ENCODE results near the gene ZNF124.

The ZNF124 gene

DNA sequence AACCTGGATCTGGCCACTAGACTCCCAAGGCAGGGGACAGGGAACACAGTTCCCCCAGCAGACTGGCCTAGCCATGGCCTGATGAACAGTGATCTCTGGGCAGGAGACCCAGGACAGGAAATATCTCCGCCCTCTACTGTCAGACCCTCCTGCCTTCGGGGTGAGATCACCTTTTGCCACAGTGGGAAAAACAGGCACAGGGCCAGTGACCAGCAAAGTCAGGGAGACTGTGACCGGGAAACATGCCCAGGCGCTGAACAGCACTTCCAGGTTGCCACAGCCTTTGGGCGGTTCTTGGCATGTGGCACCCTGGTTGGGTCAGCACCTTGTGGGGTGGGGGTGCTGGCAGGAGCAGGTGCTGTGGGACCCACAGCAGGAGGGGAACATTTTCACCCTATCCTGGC, 58.7 kb downstream of the ZNF124 start:
- TF ChIP-seq TEAD4 (IDR thresholded peaks at IDR 0.05), result peak; percentile 28; the same call in 1 of the 2 replicates
- TF ChIP-seq FOXM1 (IDR thresholded peaks at IDR 0.05; ENCODE audit: borderline replicate concordance, low read depth), result no peak
- no peak for TF ChIP-seq TCF12 (IDR thresholded peaks at IDR 0.05; ENCODE audit: low read depth)
- TF ChIP-seq, protein P1, sequence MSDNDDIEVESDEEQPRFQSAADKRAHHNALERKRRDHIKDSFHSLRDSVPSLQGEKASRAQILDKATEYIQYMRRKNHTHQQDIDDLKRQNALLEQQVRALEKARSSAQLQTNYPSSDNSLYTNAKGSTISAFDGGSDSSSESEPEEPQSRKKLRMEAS (IDR thresholded peaks at IDR 0.05), result 0 out of 2 replicates have a peak, but pooled peaks have one; percentile 33
- no peak for TF ChIP-seq CREB1 (IDR thresholded peaks at IDR 0.05; ENCODE audit: low read depth)
- no peak for TF ChIP-seq RAD21 (IDR thresholded peaks at IDR 0.05; ENCODE audit: low read depth)
- TF ChIP-seq TAF1 (IDR thresholded peaks at IDR 0.05; ENCODE audit: low read depth), result no peak
- peak; percentile 83 for TF ChIP-seq NFIC (IDR thresholded peaks at IDR 0.05)
- TF ChIP-seq, protein P2, sequence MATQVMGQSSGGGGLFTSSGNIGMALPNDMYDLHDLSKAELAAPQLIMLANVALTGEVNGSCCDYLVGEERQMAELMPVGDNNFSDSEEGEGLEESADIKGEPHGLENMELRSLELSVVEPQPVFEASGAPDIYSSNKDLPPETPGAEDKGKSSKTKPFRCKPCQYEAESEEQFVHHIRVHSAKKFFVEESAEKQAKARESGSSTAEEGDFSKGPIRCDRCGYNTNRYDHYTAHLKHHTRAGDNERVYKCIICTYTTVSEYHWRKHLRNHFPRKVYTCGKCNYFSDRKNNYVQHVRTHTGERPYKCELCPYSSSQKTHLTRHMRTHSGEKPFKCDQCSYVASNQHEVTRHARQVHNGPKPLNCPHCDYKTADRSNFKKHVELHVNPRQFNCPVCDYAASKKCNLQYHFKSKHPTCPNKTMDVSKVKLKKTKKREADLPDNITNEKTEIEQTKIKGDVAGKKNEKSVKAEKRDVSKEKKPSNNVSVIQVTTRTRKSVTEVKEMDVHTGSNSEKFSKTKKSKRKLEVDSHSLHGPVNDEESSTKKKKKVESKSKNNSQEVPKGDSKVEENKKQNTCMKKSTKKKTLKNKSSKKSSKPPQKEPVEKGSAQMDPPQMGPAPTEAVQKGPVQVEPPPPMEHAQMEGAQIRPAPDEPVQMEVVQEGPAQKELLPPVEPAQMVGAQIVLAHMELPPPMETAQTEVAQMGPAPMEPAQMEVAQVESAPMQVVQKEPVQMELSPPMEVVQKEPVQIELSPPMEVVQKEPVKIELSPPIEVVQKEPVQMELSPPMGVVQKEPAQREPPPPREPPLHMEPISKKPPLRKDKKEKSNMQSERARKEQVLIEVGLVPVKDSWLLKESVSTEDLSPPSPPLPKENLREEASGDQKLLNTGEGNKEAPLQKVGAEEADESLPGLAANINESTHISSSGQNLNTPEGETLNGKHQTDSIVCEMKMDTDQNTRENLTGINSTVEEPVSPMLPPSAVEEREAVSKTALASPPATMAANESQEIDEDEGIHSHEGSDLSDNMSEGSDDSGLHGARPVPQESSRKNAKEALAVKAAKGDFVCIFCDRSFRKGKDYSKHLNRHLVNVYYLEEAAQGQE (IDR thresholded peaks at IDR 0.05; ENCODE audit: low read depth), result no peak
- TF ChIP-seq USF1 (IDR thresholded peaks at IDR 0.05), result no peak
- no peak for TF ChIP-seq YY1 (IDR thresholded peaks at IDR 0.05; ENCODE audit: low read depth)
- no peak for TF ChIP-seq CEBPB (IDR thresholded peaks at IDR 0.05)
- no peak for TF ChIP-seq EGR1 (IDR thresholded peaks at IDR 0.05)
- no peak; the same call in 1 of the 2 replicates for TF ChIP-seq EP300 (IDR thresholded peaks at IDR 0.05; ENCODE audit: borderline replicate concordance)
- peak; percentile 66; the same call in 1 of the 2 replicates for TF ChIP-seq ZBTB7A (IDR thresholded peaks at IDR 0.05; ENCODE audit: low read depth)

DNA sequence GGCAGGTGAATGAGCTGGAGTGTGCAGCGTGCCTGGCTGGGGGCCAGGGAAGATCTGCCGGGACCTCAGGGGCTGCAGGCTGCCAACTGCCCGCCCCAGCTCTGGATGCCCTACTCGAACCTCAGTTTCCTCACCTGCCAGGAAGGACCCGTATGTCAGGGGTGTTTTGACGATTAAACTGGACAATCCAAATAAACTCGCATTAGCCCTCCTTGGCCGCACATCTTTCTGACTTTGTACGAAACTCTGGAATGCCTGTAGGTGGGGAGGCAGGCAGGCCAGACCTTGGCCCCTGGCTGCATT, 59.4 kb downstream of the ZNF124 start:
- peak; percentile 78 for TF ChIP-seq NFIC (IDR thresholded peaks at IDR 0.05)
- 0 out of 2 replicates have a peak, but pooled peaks have one; percentile 11 for TF ChIP-seq TCF12 (IDR thresholded peaks at IDR 0.05; ENCODE audit: low read depth)
- TF ChIP-seq, protein P1 (IDR thresholded peaks at IDR 0.05), result no peak
- TF ChIP-seq EGR1 (IDR thresholded peaks at IDR 0.05), result no peak
- TF ChIP-seq, protein P2 (IDR thresholded peaks at IDR 0.05; ENCODE audit: low read depth), result 0 out of 2 replicates have a peak, but pooled peaks have one; percentile 26

DNA sequence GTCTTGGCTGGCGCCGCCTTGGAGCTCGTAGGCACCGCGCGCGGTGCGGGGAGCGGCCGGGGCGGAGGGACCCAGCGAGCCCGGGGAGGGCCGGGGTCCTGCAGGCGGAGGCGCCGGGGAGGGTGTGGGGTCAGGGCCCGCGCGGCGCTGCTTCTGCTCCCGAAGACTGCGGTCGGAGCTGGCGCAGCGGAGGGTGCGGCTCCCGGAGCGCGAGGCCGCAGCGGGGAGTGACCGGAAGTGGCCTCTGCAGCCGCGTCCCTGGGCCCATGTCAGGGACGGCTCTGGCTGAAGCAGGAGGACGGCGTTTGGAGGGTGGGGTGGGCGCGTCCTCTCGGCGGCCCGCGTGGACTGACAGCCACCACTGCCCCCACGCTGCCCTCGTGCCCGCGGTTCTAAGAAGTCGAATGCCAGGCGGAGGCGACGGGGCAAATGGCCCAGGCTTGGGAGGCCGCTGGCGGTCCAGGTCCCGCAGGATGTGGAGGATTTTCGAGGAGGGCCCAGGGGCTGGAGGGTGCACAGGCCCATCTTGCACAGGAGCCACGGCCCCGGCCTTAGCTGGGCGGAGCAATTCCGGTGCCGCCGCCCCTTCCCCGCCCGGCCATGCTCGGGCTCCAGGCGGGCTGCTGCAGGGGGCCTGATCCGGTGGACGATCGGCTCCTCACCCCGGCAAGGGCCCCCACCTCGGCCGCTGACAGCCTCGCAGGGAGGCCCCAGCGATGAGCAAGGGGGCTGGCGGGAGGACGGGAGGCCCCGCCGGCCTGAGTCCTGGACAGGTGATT, 59.9 kb downstream of the ZNF124 start:
- TF ChIP-seq YY1 (IDR thresholded peaks at IDR 0.05; ENCODE audit: low read depth), result peak; percentile 50; the same call in 1 of the 2 replicates
- no peak; the same call in 1 of the 2 replicates for TF ChIP-seq RAD21 (IDR thresholded peaks at IDR 0.05; ENCODE audit: low read depth)
- TF ChIP-seq EGR1 (IDR thresholded peaks at IDR 0.05), result no peak
- TF ChIP-seq ZBTB7A (IDR thresholded peaks at IDR 0.05; ENCODE audit: low read depth), result peak; percentile 66; the same call in 1 of the 2 replicates
- peak; percentile 11; the same call in 1 of the 2 replicates for TF ChIP-seq NFIC (IDR thresholded peaks at IDR 0.05)
- TF ChIP-seq EP300 (IDR thresholded peaks at IDR 0.05; ENCODE audit: borderline replicate concordance), result no peak; the same call in 1 of the 2 replicates
- TF ChIP-seq, protein P1 (IDR thresholded peaks at IDR 0.05), result peak; percentile 80
- TF ChIP-seq TEAD4 (IDR thresholded peaks at IDR 0.05), result no peak
- TF ChIP-seq TAF1 (IDR thresholded peaks at IDR 0.05; ENCODE audit: low read depth), result peak; percentile 61
- TF ChIP-seq, protein P2 (IDR thresholded peaks at IDR 0.05; ENCODE audit: low read depth), result no peak; the same call in 1 of the 2 replicates
- 0 out of 2 replicates have a peak, but pooled peaks have one; percentile 5 for TF ChIP-seq USF1 (IDR thresholded peaks at IDR 0.05)
- TF ChIP-seq CEBPB (IDR thresholded peaks at IDR 0.05), result no peak
- TF ChIP-seq CREB1 (IDR thresholded peaks at IDR 0.05; ENCODE audit: low read depth), result no peak
- no peak for TF ChIP-seq FOXM1 (IDR thresholded peaks at IDR 0.05; ENCODE audit: borderline replicate concordance, low read depth)
- TF ChIP-seq TCF12 (IDR thresholded peaks at IDR 0.05; ENCODE audit: low read depth), result peak; percentile 48

All from Ishikawa (cell line).